Caco-2 (cell line): ENCODE measurements around the gene LST1. TPM values are rescaled to one million over a fixed set of nuclear protein-coding genes. Genes with fewer than 3 reads are reported as not detected.

Experiments
- BruUV-seq: library from RNA; stranded (reverse); fragments of 400-500 nt; replicated peaks from 2 replicates; lab custom pipeline; 2021; lab: Mats Ljungman, UMichigan
- CTCF ChIA-PET: fragments of 300-600 bp; sonication (Branson Sonifier 250); formaldehyde crosslinking; loops from one replicate; lab custom pipeline; 2022; ENCODE audit warnings: antibody characterized with exemption; lab: Charles Lee
- POLR2A ChIA-PET: fragments of 300-600 bp; sonication (Branson Sonifier 250); formaldehyde crosslinking; loops from one replicate; lab custom pipeline; 2022; ENCODE audit warnings: antibody characterized with exemption; lab: Charles Lee
- DNase-seq, 2 experiments: peaks; one replicate each; pipeline versions ENCODE4 v3.0.0 to v3.0.0-alpha.2; 2020 to 2022
- H3K27me3 ChIP-seq: replicated peaks from 2 replicates; pipeline ENCODE4 v1.6.0; 2011; ENCODE audit warnings: low read length; ENCODE audit not compliant: control insufficient read depth, insufficient read depth
- H3K36me3 ChIP-seq: 2 replicates; pipeline ENCODE4 v1.5.1; 2011; ENCODE audit warnings: low read length; ENCODE audit not compliant: control insufficient read depth, insufficient read depth
- H3K4me1 ChIP-seq: fragments of 250-450 bp; sonication (Bioruptor Pico); 2 replicates; pipeline ENCODE4 v1.5.1; 2020; ENCODE audit warnings: mild to moderate bottlenecking
- H3K4me3 ChIP-seq: 2 replicates; pipeline ENCODE4 v1.5.1; 2011; ENCODE audit warnings: low read depth, mild to moderate bottlenecking, control low read depth, low read length
- H3K9me3 ChIP-seq: fragments of 250-450 bp; sonication (Bioruptor Pico); 2 replicates; pipeline ENCODE4 v1.5.1; 2020; ENCODE audit warnings: mild to moderate bottlenecking, moderate library complexity
- H3K27ac Mint-ChIP-seq: one replicate; pipeline ENCODE4 v1.8.0; 2022; ENCODE audit warnings: mixed read lengths; ENCODE audit not compliant: unreplicated experiment
- H3K27me3 Mint-ChIP-seq: one replicate; pipeline ENCODE4 v1.8.0; 2022; ENCODE audit warnings: mixed read lengths; ENCODE audit not compliant: insufficient read depth, unreplicated experiment
- H3K36me3 Mint-ChIP-seq: one replicate; pipeline ENCODE4 v1.8.0; 2022; ENCODE audit warnings: mild to moderate bottlenecking, mixed read lengths; ENCODE audit not compliant: insufficient read depth, unreplicated experiment
- H3K4me1 Mint-ChIP-seq: one replicate; pipeline ENCODE4 v1.8.0; 2022; ENCODE audit warnings: low read depth, mixed read lengths; ENCODE audit not compliant: unreplicated experiment
- H3K4me3 Mint-ChIP-seq: one replicate; pipeline ENCODE4 v1.8.0; 2022; ENCODE audit warnings: mild to moderate bottlenecking, moderate library complexity, mixed read lengths; ENCODE audit not compliant: unreplicated experiment
- H3K9me3 Mint-ChIP-seq: one replicate; pipeline ENCODE4 v1.8.0; 2022; ENCODE audit warnings: mixed read lengths; ENCODE audit not compliant: unreplicated experiment
- CTCF ChIP-seq, 2 experiments: fragments of 200-600 bp in 1 of 2; IDR thresholded peaks; 1 replicate in 1 of 2; 2 replicates in 1 of 2; pipeline versions ENCODE4 v1.5.1 to v1.8.0; 2011 to 2022; ENCODE audit warnings: antibody characterized with exemption in 1 of 2, control low read depth in 1 of 2, inconsistent platforms in 1 of 2, low read depth in 1 of 2, low read length in 1 of 2, mild to moderate bottlenecking in 1 of 2, moderate library complexity in 1 of 2; ENCODE audit not compliant: insufficient read depth in 1 of 2, severe bottlenecking in 1 of 2, unreplicated experiment in 1 of 2
- intact Hi-C: fragments of 100-400 bp; cut with micrococcal nuclease; formaldehyde crosslinking; loops from one replicate; pipeline ENCODE4 v1.10.0; 2022; ENCODE audit not compliant: unreplicated experiment
- total RNA-seq: library from RNA; stranded (reverse); gene quantifications from 2 replicates; pipeline ENCODE4 v1.2.3, GENCODE V29; 2022

The LST1 gene
- total RNA-seq, 1 experiment from 2014 or later, result not detected

GRCh38 chr6:31546958-31547726 is 38.9 kb upstream of the LST1 start, which contains the start of gene NFKBIL1:
TSS of gene NFKBIL1 (plus strand) at chr6:31547608. CDS start at chr6:31547695, 87 bp downstream.
- TF ChIP-seq CTCF (IDR thresholded peaks at IDR 0.05; ENCODE audit: insufficient read depth in 1 of 2, low read depth in 1 of 2, low read length in 1 of 2, severe bottlenecking in 1 of 2, unreplicated experiment in 1 of 2), result no peak
- no TSS peak for BruUV-seq
- POLR2A ChIA-PET, result interaction anchor here (0.6 to 0.7 kb wide), 5 partner anchors 24 to 640 kb away, joined by 3 to 6 read pairs (median 3); partner anchors contain the start of gene LSM2
- Mint-ChIP-seq H3K36me3 (peaks cover 35% of the 10 kb centered on the region), H3K4me3 (peak within 1 kb of the TSS; percentile 87), H3K4me1 (peaks cover 12% of the 10 kb centered on the region), H3K27ac (peak within 1 kb of the TSS; percentile 64), H3K27me3 (no peaks in the 10 kb centered on the region), H3K9me3 (no peaks in the 10 kb centered on the region)
- peak; percentile 91 to 93 for DNase-seq
- CTCF ChIA-PET, result interaction anchor here (0.6 to 2.7 kb wide), 11 partner anchors 27 to 1094 kb away, joined by 3 to 20 read pairs (median 4); partner anchors contain the start of genes APOM and TNF
- peak within 1 kb of the TSS; percentile 44 for H3K4me3 ChIP-seq
- H3K4me1 ChIP-seq, result peaks cover 6% of the 10 kb centered on the region
- no peaks in the 10 kb centered on the region for H3K36me3 ChIP-seq
- H3K27me3 ChIP-seq, result no peaks in the 10 kb centered on the region
- intact Hi-C loops, result loop anchor here (1.0 to 5.0 kb wide), 8 partner anchors 27 to 190 kb away; partner anchors contain the start of genes APOM, CLIC1, CSNK2B and LY6G5B
- no peaks in the 10 kb centered on the region for H3K9me3 ChIP-seq

- TSS peak; percentile 24 for BruUV-seq
- Mint-ChIP-seq H3K9me3 (no peaks in the 10 kb centered on the region), H3K27me3 (no peaks in the 10 kb centered on the region), H3K4me1 (peaks cover 12% of the 10 kb centered on the region), H3K36me3 (peaks cover 38% of the 10 kb centered on the region), H3K27ac (peak overlapping the region; percentile 64), H3K4me3 (peak overlapping the region; percentile 87)
- TF ChIP-seq CTCF (IDR thresholded peaks at IDR 0.05; ENCODE audit: insufficient read depth in 1 of 2, low read depth in 1 of 2, low read length in 1 of 2, severe bottlenecking in 1 of 2, unreplicated experiment in 1 of 2), result no peak
- H3K36me3 ChIP-seq, result no peaks in the 10 kb centered on the region
- DNase-seq, result no peak
- ChIA-PET CTCF (interaction anchor here (0.6 to 2.7 kb wide), 8 partner anchors 28 to 182 kb away, joined by 3 to 20 read pairs (median 3); partner anchors contain the start of gene TNF), POLR2A (interaction anchor here (0.6 to 0.7 kb wide), 5 partner anchors 23 to 266 kb away, joined by 3 to 4 read pairs (median 3); partner anchors contain the start of gene LSM2)
- peak overlapping the region; percentile 44 for H3K4me3 ChIP-seq
- H3K4me1 ChIP-seq, result peaks cover 6% of the 10 kb centered on the region
- intact Hi-C loops, result loop anchor here (1.0 to 5.0 kb wide), 5 partner anchors 26 to 189 kb away; partner anchors contain the start of genes APOM, CLIC1, CSNK2B and LY6G5B
- no peaks in the 10 kb centered on the region for H3K27me3 ChIP-seq
- no peaks in the 10 kb centered on the region for H3K9me3 ChIP-seq
These were observed 38.1 kb upstream of the LST1 start for GRCh38 chr6:31547727-31548543.
